GM12864 (cell line): ENCODE results near the gene KRT38.

Experiments used
- DNase-seq: peaks from one replicate; pipeline ENCODE4 v3.0.0-alpha.2; 2011; ENCODE audit warnings: low read depth
- H3K4me3 ChIP-seq: 2 replicates; pipeline ENCODE4 v1.5.1; 2011; ENCODE audit warnings: mild to moderate bottlenecking, low read depth, low read length, control low read depth
- CTCF ChIP-seq: IDR thresholded peaks from 2 replicates; pipeline ENCODE4 v1.5.1; 2011; ENCODE audit warnings: low read depth, mild to moderate bottlenecking, moderate library complexity, low read length, control low read depth, inconsistent platforms; ENCODE audit errors: missing control alignments

The KRT38 gene

GRCh38 chr17:41483531-41483930 lies 42.7 kb upstream of the KRT38 start:
- TF ChIP-seq CTCF = no peak
- DNase-seq = no peak
- no peak overlapping the region for H3K4me3 ChIP-seq

- DNase-seq = no peak
- no peak for TF ChIP-seq CTCF
- H3K4me3 ChIP-seq = no peak within 1 kb of the TSS
Measured at GRCh38 chr17:41481036-41481435, 40.3 kb upstream of the KRT38 start, which contains the start of gene KRT35. TSS of gene KRT35 (minus strand) at chr17:41481151. CDS start at chr17:41481097, 54 bp downstream.

GRCh38 chr17:41480581-41480980 lies 39.8 kb upstream of the KRT38 start:
- TF ChIP-seq CTCF = no peak
- no peak overlapping the region for H3K4me3 ChIP-seq
- DNase-seq = no peak

GRCh38 chr17:41480136-41480535 lies 39.4 kb upstream of the KRT38 start:
- no peak for TF ChIP-seq CTCF
- H3K4me3 ChIP-seq = no peak overlapping the region
- DNase-seq = no peak

GRCh38 chr17:41478237-41478636 lies 37.5 kb upstream of the KRT38 start:
- no peak for TF ChIP-seq CTCF
- no peak for DNase-seq

GRCh38 chr17:41476866-41477815 lies 36.4 kb upstream of the KRT38 start:
- TF ChIP-seq CTCF = no peak
- DNase-seq = no peak
- no peak overlapping the region for H3K4me3 ChIP-seq

More at GRCh38 chr17:41478237-41478636, 37.5 kb upstream of the KRT38 start:
- no peak overlapping the region for H3K4me3 ChIP-seq

- no peak overlapping the region for H3K4me3 ChIP-seq
- no peak for DNase-seq
- no peak for TF ChIP-seq CTCF
Measured at GRCh38 chr17:41475421-41475820, 34.6 kb upstream of the KRT38 start.
